Vagina (tissue), 2 donors: Measurements from ENCODE around the gene SAA2.

Source experiments
- POLR2A ChIP-seq, 2 donors: fragments of 450-650 bp; IDR thresholded peaks; one replicate each; pipeline ENCODE4 v1.6.1; 2017; ENCODE audit warnings: antibody characterized with exemption in 2 of 2, mild to moderate bottlenecking in 2 of 2, moderate library complexity in 2 of 2
- POLR2AphosphoS5 ChIP-seq, 2 donors: sonication (generic); formaldehyde crosslinking; IDR thresholded peaks; one replicate each; pipeline ENCODE4 v1.9.0; 2017; ENCODE audit warnings: antibody characterized with exemption in 2 of 2, mild to moderate bottlenecking in 2 of 2, low read depth in 1 of 2; ENCODE audit not compliant: insufficient read depth in 1 of 2
- TF ChIP-seq, protein P1 (sequence below), 3 experiments: fragments of 450-650 bp in 2 of 3; fragments of 200-600 bp in 1 of 3; sonication (generic) in 1 of 3; IDR thresholded peaks; one replicate each; pipeline ENCODE4 v1.5.1; 2017 to 2019; ENCODE audit warnings: antibody characterized with exemption in 3 of 3, mild to moderate bottlenecking in 2 of 3, moderate library complexity in 2 of 3

DNA sequence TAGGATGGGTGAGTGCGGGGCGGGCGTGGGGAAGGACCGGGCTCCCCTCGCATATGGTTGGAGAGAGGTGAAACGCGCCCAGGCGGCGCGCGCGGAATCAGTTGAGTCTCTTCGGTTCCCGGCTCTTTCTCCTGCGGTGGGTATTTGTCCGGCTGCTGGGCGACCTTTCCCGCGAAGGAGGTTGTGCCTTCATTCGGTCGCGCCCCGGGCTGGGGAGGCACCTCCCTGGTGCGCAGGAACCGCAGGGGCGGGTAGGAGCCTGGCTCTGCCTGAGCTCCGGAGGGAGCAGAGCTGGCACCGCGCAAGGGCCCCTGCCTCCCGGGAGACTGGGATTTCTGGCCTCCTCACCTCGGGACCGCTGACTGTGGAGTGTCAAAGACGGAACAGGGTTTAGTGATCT is 39.4 kb downstream of the SAA2 start:
- TF ChIP-seq, protein P1, sequence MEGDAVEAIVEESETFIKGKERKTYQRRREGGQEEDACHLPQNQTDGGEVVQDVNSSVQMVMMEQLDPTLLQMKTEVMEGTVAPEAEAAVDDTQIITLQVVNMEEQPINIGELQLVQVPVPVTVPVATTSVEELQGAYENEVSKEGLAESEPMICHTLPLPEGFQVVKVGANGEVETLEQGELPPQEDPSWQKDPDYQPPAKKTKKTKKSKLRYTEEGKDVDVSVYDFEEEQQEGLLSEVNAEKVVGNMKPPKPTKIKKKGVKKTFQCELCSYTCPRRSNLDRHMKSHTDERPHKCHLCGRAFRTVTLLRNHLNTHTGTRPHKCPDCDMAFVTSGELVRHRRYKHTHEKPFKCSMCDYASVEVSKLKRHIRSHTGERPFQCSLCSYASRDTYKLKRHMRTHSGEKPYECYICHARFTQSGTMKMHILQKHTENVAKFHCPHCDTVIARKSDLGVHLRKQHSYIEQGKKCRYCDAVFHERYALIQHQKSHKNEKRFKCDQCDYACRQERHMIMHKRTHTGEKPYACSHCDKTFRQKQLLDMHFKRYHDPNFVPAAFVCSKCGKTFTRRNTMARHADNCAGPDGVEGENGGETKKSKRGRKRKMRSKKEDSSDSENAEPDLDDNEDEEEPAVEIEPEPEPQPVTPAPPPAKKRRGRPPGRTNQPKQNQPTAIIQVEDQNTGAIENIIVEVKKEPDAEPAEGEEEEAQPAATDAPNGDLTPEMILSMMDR (IDR thresholded peaks at IDR 0.05): no peak
- TF ChIP-seq POLR2AphosphoS5 (IDR thresholded peaks at IDR 0.05; ENCODE audit: insufficient read depth in 1 of 2, low read depth in 1 of 2) (no peak), POLR2A (IDR thresholded peaks at IDR 0.05) (no peak)
